Esophagus squamous epithelium (tissue), 5 donors: ENCODE measurements around the gene CCL25. TPM values are rescaled to one million over a fixed set of nuclear protein-coding genes. Genes with fewer than 3 reads are reported as not detected.
"Not testable (repeated sequence)": the region's sequence is repeated elsewhere in the genome, so short reads cannot be mapped to it uniquely, and the experiment has no call there.

Experiments
- DNase-seq: peaks from one replicate; lab custom pipeline; 2025; lab: John Stamatoyannopoulos, UW
- H3K27ac ChIP-seq, 4 donors: fragments of 200-600 bp; sonication (generic); one replicate each; pipeline ENCODE4 v1.5.1; 2016 to 2019; ENCODE audit warnings: mild to moderate bottlenecking in 1 of 4
- H3K27me3 ChIP-seq, 4 donors: fragments of 200-600 bp; sonication (generic); 1 replicate in 3 of 4; 2 replicates in 1 of 4; pipeline versions ENCODE4 v1.5.1 to v1.6.0; 2017 to 2021; ENCODE audit warnings: antibody characterized with exemption in 1 of 4
- H3K36me3 ChIP-seq, 3 donors: fragments of 200-600 bp; sonication (generic); one replicate each; pipeline ENCODE4 v1.5.1; 2016 to 2019
- H3K4me1 ChIP-seq, 3 donors: fragments of 200-600 bp; sonication (generic); one replicate each; pipeline ENCODE4 v1.5.1; 2017 to 2019
- H3K4me3 ChIP-seq, 4 donors: fragments of 200-600 bp; sonication (generic); 1 replicate in 3 of 4; 2 replicates in 1 of 4; pipeline ENCODE4 v1.5.1; 2016 to 2019; ENCODE audit warnings: mild to moderate bottlenecking in 2 of 4, moderate library complexity in 1 of 4
- H3K9me3 ChIP-seq, 3 donors: fragments of 200-600 bp; sonication (generic); one replicate each; pipeline ENCODE4 v1.5.1; 2016 to 2019
- POLR2A ChIP-seq, 4 donors: fragments of 450-650 bp; IDR thresholded peaks; one replicate each; pipeline ENCODE4 v1.6.1; 2017; ENCODE audit warnings: antibody characterized with exemption in 4 of 4, mild to moderate bottlenecking in 4 of 4, moderate library complexity in 3 of 4
- WGBS, 2 donors: methylation state at CpG; one replicate each; pipeline ENCODE4 v1.1.5; 2018; 5-methylcytosine and 5-hydroxymethylcytosine counted together
- intact Hi-C: fragments of 100-400 bp; cut with DNase I; formaldehyde crosslinking; loops from one replicate; pipeline ENCODE4 v1.15.0; 2022
- total RNA-seq, 4 donors: library from RNA; depleted of rRNA; stranded (reverse); fragments of >200 nt; gene quantifications; one replicate each; pipeline ENCODE4 v1.1.0, GENCODE V29; 2016
- TF ChIP-seq, protein P1 (sequence below), 6 experiments: fragments of 450-650 bp in 4 of 6; fragments of 200-600 bp in 2 of 6; sonication (generic) in 2 of 6; IDR thresholded peaks; one replicate each; pipeline ENCODE4 v1.5.1; 2016 to 2019; ENCODE audit warnings: antibody characterized with exemption in 6 of 6, mild to moderate bottlenecking in 4 of 6, moderate library complexity in 4 of 6
- donor health status: DM: yes; HTN: yes; CAD: no.

Gene CCL25
- total RNA-seq, 4 donors from 2014 or later = not detected

DNA sequence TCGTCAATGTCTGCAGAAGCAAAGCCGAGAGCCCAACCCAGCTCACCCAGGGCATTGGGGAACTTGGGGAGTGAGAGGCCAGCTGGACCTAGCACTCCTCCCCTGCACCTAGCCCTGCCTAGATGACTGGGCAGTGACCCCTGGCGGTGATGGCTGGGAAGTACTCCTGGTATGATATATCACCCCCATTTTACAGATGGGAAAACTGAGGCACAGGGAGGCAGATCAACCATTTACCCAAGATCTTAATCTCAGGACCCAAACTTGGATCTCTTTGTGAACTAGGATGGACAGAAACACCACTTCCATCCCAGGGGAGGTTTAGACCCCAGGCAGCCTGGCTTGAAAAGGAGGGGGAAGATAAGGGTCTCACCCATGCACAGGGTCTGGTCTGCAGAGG lies 43.5 kb downstream of the CCL25 start:
- H3K4me3 ChIP-seq = no peak overlapping the region
- no peak for DNase-seq
- H3K4me1 ChIP-seq = no peaks in the 10 kb centered on the region
- TF ChIP-seq, protein P1, sequence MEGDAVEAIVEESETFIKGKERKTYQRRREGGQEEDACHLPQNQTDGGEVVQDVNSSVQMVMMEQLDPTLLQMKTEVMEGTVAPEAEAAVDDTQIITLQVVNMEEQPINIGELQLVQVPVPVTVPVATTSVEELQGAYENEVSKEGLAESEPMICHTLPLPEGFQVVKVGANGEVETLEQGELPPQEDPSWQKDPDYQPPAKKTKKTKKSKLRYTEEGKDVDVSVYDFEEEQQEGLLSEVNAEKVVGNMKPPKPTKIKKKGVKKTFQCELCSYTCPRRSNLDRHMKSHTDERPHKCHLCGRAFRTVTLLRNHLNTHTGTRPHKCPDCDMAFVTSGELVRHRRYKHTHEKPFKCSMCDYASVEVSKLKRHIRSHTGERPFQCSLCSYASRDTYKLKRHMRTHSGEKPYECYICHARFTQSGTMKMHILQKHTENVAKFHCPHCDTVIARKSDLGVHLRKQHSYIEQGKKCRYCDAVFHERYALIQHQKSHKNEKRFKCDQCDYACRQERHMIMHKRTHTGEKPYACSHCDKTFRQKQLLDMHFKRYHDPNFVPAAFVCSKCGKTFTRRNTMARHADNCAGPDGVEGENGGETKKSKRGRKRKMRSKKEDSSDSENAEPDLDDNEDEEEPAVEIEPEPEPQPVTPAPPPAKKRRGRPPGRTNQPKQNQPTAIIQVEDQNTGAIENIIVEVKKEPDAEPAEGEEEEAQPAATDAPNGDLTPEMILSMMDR (IDR thresholded peaks at IDR 0.05) = no peak
- no peak for TF ChIP-seq POLR2A (IDR thresholded peaks at IDR 0.05)
- H3K9me3 ChIP-seq = peaks cover 6 to 44% (median 28%) of the 10 kb centered on the region in 3 donors
- H3K27ac ChIP-seq = no peak overlapping the region
- H3K27me3 ChIP-seq = peaks cover 0 to 8% (median 0%) of the 10 kb centered on the region in 4 donors
- H3K36me3 ChIP-seq = no peaks in the 10 kb centered on the region
- intact Hi-C loops = no loop called here
- WGBS, 2 donors = 100% methylated on average over 2 of the region's 3 CpGs; no CpG with 5 or more reads in 1 of the 2 donors

DNA sequence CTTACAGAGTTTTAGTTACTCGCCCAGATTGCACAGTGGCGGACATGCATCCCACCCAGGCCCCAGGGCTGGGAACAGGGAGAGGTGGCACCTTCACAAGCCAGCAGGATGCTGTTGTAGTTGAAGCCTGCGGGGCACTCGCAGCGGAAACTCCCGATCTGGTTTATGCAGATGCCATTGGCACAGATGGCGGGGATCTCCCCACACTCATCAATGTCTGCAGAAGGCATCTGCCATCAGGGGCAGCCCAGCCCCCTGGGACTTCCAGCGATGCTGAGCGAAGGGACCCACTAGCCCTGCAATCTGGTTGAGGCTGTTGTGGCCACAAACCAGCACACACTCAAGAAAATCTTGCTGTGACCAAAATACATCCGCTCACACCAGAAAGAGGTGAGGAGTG lies 44.6 kb downstream of the CCL25 start:
- no peak for DNase-seq
- Histone ChIP-seq H3K4me1 (no peaks in the 10 kb centered on the region), H3K27me3 (peaks cover 0 to 8% (median 0%) of the 10 kb centered on the region in 4 donors), H3K36me3 (no peaks in the 10 kb centered on the region), H3K9me3 (peaks cover 6 to 44% (median 28%) of the 10 kb centered on the region in 3 donors), H3K27ac (no peak overlapping the region), H3K4me3 (no peak overlapping the region)
- TF ChIP-seq, protein P1 (IDR thresholded peaks at IDR 0.05) = no peak
- no peak for TF ChIP-seq POLR2A (IDR thresholded peaks at IDR 0.05)
- 74 to 90% methylated on average over 3 to 8 of the region's 10 CpGs for WGBS, 2 donors
- intact Hi-C loops = no loop called here

DNA sequence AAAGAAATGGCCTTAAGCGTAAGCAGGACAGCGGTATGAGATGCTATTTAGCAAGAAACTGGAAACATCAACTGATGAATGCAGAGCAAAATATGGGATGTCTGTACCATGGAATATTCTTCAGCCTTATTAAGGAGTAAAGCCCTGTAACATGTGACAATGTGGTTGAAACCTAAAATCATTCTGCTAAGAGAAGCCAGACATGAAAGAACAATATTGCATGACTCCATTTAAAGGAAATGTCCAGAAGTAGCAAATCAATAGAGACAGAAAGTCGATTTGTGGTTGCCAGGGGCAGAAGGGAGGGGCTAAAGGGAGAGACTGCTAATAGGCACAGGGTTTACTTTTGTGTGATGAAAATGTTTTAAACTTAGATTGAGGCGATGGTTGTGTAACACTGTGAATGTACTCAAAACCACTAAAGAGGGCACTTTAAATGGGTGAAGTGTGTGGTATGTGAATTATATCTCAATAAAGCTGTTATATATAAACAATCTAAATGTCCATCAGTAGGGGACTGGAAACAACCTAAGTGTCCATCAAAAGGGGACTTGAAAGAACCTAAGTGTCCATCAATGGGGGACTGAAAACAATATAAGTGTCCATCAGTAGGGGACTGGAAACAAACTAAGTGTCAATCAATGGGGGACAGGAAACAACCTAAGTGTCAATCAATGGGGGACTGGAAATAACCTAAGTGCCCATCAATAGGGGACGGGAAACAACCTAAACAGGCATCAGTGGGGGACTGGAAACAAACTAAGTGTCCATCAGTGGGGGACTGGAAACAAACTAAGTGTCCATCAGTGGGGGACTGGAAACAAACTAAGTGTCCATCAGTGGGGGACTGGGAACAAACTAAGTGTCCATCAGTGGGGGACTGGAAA lies 45.4 kb downstream of the CCL25 start:
- WGBS, 2 donors = 73 to 75% methylated on average over 5 of the region's 5 CpGs
- no peak overlapping the region for H3K27ac ChIP-seq
- peaks cover 0 to 8% (median 0%) of the 10 kb centered on the region in 4 donors for H3K27me3 ChIP-seq
- no peaks in the 10 kb centered on the region for H3K4me1 ChIP-seq
- H3K4me3 ChIP-seq = no peak overlapping the region
- peaks cover 6 to 43% (median 28%) of the 10 kb centered on the region in 3 donors for H3K9me3 ChIP-seq
- no peaks in the 10 kb centered on the region for H3K36me3 ChIP-seq
- no peak for DNase-seq
- TF ChIP-seq, protein P1 (IDR thresholded peaks at IDR 0.05) = no peak
- no peak for TF ChIP-seq POLR2A (IDR thresholded peaks at IDR 0.05)
- intact Hi-C loops = no loop called here

DNA sequence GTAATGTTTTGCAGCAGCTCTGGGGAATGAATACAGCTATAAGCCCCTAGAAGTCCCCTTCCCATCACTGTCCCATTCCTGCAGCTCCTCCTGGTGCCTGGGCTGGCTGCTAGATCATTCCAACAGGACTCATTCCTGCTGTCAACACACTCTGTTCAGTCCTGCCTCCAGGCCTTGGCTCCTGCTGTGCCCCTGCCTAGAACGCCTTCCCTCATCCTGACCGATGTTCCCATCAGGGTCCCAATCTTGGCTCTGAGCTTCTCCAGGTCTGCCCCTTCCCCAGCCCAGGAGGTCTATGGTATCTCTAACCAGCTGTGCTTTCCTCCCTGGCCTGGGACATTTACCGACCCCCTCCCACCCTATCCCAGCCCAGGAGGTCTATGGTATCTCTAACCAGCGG lies 48.8 kb downstream of the CCL25 start:
- Histone ChIP-seq H3K4me3 (no peak overlapping the region), H3K27ac (no peak overlapping the region), H3K36me3 (no peaks in the 10 kb centered on the region), H3K9me3 (peaks cover 0 to 9% (median 5%) of the 10 kb centered on the region in 3 donors), H3K4me1 (no peaks in the 10 kb centered on the region), H3K27me3 (peaks cover 0 to 12% (median 0%) of the 10 kb centered on the region in 4 donors)
- 66 to 89% methylated on average over 4 of the region's 4 CpGs for WGBS, 2 donors
- intact Hi-C loops = no loop called here
- TF ChIP-seq, protein P1 (IDR thresholded peaks at IDR 0.05) = no peak
- TF ChIP-seq POLR2A (IDR thresholded peaks at IDR 0.05) = no peak
- no peak for DNase-seq

DNA sequence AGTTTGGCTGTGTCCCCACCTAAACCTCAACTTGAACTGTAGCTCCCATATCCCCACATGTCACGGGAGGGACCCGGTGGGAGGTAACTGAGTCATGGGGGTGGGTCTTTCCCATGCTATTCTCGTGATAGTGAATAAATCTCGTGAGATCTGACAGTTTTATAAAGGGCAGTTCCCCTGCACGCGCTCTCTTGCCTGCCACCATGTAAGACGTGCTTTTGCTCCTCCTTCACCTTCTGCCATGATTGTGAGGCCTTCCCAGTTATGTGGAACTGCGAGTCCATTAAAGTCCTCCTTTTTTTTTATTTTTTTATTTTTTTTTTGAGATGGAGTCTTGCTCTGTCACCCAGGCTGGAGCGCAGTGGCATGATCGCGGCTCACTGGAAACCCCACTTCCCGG lies 49.4 kb downstream of the CCL25 start:
- H3K9me3 ChIP-seq, H3K36me3 ChIP-seq, DNase-seq, intact Hi-C loops, H3K27ac ChIP-seq, H3K4me1 ChIP-seq, H3K4me3 ChIP-seq: not testable (repeated sequence)
- H3K27me3 ChIP-seq = peaks cover 0 to 15% (median 0%) of the 10 kb centered on the region in 4 donors
- WGBS, 2 donors = 77 to 81% methylated on average over 9 to 12 of the region's 12 CpGs
